Activated effector memory CD4-positive, alpha-beta T cell treated with anti-CD3 and anti-CD28 coated beads, Interleukin-2, amount 50 U/mL, for 16 hours (primary cell): ENCODE measurements around the gene PTAFR.
A peak's percentile ranks its signal among the peaks of the same experiment; 100 is the strongest.

Experiments
- DNase-seq: peaks from one replicate; pipeline ENCODE4 v3.0.0-alpha.2; 2020

The PTAFR gene

DNA sequence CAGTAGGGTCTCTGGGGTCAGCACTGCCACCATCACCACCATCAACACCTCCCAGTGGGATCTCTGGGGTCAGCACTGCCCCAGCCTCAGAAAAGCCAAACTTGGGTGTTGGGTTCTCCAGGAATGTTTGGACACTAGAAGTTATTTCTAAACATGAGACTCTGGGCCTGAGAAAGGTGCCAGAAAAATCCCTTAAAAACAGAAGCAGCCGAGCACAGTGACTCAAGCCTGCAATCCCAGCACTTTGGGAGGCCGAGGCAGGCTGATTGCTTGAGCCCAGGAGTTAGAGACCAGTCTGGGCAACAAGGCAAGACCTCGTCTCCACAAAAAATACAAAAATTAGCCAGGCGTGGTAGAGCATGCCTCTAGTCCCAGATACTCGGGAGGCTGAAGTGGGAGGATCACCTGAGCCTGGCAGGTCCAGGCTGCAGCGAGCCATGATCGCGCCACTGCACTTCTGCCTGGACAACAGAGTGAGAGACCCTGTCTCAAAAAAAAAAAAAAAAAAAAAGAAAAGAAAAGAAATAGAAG is 470 bp downstream of the PTAFR start:
- DNase-seq, result no peak

DNA sequence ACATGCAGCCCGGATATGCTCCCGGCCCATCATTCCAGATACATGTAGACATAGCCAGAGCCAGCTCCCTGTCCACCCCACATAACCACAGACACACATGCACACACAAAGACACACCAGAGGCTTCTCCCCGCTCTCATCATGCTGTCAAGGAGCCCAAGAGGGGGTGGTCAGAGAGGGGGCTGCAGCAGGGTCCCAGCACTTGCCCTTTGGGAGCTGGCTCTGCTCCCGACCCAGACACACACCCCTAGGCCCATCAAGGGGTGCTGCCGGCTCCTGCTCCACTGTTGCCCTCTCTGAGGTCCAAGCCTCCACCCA is 2.6 kb downstream of the PTAFR start:
- no peak for DNase-seq

DNA sequence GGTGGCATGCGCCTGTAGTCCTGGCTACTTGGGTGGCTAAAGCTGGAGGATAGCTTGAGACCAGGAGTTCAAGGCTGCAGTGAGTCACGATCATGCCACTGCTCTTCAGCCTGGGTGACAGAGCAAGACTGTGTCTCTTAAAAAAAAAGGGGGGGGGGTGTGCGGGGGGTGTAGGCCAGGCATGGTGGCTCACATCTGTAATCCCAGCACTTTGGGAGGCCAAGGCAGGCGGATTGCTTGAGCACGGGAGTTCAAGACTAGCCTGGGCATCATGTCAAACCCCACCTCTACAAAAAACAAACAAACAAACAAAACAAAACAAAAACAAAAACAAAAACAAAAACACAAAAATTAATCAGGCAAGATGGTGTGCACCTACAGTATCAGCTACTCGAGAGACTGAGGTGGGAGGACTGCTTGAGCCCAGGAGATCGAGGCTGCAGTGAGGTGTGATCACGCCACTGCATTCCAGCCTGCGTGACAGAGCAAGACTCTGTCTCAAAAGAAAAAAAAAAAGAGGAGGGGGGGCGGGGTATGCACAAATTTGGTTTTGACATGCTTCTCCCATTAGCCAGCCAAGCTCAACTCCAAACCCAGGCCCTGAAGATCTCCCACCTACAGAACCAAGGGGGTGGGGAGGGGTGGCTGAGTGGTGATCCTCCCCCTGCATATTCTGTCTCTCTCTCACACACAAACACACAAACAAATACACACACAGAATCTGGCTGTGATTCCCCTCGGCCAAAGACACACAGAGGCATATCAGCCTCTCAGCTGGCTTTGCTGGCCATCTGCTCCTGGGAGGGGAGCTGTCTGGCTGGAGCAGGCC is 3.1 kb downstream of the PTAFR start:
- no peak for DNase-seq

DNA sequence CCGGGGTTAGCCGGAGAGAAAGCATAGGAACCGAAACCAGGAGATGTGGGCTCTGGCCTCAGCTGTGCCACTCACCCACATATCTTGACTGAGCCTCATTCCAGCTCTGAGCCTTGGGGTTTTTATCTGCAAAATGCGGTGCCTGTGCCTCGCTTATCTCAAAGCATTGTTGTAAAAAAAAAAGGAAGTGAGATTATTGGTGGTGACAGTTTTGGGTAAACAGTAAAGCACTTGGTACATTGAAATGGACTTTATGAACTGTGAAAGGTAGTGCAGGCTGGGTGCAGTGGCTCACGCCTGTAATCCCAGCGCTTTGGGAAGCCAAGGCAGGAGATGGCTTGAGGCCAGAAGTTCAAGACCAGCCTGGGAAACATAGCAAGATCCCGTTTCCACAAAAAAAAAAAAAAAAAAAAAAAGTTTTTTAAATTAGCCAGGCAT is 3.8 kb downstream of the PTAFR start:
- DNase-seq, result peak; percentile 66

DNA sequence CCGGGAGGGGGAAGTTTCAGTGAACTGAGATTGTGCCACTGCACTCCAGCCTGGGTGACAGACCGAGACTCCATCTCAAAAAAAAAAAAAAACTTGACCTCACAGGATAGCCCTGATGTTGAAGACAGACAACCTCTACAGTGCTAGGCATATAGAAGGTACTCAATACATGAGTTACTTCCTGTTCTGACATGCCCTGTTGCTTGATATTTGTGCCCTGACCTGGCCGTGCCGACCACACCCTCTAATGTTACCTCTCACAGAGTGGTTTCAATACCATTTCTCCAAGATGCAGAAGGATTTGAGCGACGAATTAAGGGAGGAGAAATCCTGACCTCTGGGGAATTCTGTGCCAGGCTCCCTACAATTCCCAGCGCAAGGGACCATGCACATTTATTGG is 5.2 kb downstream of the PTAFR start:
- no peak for DNase-seq

DNA sequence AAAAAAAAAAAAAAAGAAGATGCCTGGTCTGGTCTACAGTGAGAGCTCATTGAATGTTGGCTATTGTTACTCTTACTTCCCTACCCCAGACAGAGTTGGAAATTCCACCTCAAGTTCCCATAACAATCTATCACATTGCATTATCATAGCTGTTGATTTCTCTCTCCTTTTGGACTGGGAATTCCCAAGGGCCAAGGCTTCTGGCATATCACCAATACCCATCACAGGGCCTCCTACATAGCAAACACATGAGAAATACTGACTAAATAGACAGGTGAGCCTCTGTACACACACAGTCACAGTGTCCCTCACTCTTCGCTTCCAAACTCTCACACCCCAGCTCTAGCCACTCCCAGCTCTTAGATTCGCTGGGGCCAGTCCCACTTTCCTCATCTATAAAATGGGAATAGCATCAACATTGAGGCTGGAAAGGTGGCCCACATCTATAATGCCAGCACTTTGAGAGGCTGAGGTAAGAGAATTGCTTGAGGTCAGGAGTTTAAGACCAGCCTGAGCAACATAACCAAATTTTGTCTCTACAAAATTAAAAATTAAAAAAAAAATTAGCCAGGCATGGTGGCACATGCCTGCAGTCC is 6.4 kb downstream of the PTAFR start:
- DNase-seq, result no peak

DNA sequence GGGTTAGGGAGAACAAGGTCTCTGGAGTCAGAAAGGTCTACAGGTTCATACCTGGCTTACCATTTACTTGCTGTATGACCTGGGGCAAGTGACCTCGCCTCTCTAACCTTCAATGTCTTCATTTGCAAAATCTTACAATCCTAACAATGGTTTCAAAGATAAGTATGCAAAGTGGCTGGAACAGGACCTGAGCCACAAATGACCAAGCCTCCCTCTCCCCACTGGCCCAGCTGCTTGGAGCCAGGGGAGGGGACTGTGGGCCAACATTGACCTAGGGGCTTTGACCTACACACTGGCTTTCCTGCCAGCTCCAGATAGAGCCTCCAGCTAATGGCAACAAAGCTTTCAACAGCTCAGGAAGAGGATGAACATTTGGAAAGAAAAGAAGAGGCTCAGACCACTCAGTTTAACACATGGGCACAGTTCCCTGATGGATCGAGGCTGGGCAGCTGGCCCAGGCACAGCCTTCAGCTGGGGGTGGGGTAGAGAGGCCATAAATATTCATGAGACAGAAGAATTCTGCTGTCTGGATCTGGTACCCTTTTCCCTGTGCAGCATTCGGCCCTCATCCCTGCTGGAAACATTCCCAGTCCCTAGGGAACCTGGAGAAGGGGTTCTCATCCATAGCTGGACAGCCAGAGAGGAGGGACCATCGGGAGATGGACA is 12.9 kb downstream of the PTAFR start:
- DNase-seq, result no peak

DNA sequence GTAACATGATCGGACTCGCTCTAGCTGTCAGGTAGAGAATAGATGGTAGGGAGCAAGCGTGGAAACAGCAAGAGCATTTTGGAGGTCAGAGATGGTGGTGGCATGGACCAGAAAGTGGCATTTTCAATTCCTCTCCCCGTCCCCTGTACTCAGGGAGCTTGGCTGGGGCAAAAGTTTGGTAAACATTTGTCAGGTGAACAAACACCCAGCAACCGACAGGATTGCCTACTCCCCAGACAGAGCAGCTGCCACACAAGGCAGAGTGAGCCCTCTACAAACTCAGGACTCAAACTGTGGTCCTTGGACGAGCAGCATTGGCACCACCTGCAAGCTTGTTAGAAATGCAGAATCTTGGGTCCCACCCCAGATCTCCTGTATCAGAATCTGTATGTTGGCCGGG is 14.3 kb downstream of the PTAFR start:
- no peak for DNase-seq

DNA sequence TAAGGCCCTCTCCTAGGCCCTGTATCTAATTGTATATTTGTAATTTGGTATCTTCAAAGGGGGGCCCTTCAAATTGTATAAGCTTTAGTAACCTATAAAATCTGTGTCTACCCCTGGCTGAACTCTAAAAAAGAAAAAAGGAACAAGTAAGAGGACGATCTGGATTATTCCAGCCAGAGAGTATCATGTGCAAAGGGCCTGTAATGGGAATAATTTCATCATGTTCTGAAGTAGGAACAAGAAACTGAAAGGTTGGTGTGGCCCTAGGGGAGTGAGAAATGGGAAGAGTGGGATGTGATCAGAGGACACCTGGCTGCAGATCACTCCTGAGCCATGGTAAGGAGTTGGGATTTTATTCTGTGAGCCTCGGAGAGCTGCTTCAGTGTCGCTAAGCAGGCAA is 14.7 kb downstream of the PTAFR start:
- no peak for DNase-seq

DNA sequence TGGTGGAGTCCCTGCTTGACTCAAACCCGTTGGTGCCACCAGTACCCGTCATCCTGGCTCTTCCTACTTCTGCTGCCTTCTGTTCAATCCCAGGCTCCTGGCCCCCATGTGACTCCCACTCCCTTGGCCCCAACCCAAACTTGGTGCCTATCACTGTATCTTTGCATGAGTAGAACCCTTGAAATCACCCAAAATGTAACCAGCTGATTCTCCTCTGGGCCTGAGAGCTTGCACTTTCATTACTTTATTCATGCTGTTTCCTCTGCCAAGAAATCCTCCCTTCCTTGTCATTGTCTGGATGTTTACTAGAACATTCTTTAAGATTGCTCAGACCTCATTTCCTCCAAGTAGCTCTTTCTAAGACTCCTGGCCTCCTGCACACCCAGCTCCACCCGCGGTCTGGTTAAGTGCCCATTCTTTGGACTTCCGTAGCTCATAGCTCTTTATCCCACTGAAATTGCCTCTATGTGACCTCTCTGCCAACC is 15.7 kb downstream of the PTAFR start:
- DNase-seq, result no peak

DNA sequence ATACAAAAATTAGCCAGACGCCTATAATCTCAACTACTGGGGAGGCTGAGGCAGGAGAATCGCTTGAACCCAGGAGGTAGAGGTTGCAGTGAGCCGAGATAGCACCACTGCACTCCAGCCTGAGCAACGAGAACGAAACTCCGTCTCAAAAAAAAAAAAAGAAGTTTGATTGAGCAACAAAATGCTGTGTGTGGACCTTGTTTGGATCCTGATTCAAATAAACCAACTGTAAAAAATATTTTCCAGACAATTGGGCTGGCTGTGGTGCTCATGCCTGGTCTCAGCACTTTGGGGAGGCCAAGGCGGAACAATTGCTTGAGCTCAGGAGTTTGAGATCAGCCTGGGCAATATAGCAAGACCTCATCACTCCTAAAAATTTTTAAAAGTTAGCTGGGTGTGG is 16.8 kb downstream of the PTAFR start:
- no peak for DNase-seq

DNA sequence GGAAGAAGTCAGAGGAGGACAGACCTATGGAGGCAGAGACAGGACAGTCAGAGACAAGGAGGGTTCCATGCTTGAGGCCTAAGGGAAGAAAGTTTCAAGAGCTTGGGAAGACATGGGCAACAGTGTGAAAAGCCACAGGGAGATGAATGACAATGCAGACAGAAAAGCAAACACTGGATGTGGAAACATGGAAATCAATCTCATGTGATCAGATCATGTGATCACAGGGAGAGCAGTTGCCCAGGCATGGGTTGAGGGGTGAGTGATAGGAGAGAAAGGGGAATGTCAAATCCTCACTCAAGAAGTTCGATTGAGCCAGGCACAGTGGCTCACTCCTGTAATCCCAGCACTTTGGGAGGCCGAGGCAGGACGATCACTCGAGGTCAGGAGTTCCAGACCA is 17.2 kb downstream of the PTAFR start:
- DNase-seq, result no peak

DNA sequence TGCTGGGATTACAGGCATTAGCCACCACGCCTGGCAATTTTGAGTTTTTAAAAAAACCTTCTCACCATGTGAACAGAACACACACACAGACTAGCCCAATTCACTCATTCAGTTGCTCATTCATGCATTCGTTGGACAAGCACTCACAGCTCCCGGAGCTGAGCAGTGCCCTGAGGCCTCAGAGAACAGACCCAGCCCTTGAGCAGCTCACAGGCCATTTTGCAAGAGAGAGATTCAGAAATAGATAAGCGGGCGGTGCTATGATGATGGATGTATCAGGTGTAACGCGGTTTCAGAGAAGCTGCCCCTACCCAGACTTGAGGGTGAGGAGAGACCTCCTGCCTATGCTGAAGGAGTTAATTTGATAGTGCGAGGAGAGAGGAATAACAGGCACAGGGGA is 18.6 kb downstream of the PTAFR start:
- DNase-seq, result no peak

DNA sequence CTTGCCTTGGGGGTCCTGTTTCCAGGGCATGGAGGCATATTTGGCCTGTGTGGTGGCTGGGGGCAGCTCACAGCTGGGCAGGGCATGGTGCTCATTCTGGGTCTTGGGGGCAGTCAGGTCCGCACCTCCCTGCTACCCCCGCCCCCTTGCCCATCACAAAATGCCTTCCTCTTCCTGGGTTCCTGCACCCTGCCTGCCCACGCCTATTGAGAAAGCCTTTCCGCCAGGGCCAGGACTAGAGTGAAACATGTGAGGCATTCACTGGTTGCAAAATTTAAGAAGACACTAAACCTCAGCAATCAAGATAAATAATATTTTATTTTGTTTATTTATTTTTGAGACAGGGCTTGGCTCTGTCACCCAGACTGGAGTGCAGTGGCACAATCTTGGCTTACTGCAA is 19.7 kb downstream of the PTAFR start:
- no peak for DNase-seq

DNA sequence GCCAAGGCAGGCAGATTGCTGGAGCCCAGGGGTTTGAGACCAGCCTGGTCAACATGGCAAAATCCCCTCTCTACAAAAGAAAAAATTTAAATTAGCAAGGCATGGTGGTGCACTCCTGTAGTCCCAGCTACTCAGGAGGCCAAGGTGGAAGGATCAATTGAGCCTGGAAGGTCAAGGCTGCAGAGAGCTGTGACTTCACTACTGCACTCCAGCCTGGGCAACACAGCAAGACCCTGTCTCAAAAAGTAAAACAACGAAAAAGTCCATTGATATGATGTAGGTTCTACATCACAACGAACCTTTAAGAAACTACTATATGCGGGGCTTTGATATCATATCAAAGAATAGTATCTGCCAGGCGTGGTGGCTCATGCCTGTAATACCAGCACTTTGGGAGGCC is 20.9 kb downstream of the PTAFR start:
- no peak for DNase-seq

DNA sequence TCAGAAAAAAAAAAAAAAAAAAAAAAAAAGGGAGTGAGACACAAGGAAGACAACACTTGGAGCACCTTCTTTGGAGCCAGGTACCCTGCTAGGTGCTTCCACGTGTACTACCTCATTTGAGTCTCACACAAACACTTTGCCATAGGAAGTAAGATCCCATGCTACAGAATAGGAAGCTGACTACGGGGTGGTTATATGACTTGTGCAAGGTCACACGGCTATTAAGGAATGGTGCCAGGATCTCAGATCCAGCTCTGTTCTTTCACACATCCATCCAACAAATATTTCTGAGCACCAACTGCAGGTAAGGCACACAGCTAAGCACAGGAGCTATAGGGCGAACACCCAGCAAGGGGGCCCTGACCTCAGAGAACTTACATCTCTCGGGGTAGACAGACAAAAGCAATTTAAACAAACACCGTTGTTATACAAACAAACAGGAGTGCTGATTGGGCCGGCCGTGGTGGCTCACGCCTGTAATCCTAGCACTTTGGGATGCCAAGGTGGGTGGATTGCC is 22.4 kb downstream of the PTAFR start:
- DNase-seq, result no peak

DNA sequence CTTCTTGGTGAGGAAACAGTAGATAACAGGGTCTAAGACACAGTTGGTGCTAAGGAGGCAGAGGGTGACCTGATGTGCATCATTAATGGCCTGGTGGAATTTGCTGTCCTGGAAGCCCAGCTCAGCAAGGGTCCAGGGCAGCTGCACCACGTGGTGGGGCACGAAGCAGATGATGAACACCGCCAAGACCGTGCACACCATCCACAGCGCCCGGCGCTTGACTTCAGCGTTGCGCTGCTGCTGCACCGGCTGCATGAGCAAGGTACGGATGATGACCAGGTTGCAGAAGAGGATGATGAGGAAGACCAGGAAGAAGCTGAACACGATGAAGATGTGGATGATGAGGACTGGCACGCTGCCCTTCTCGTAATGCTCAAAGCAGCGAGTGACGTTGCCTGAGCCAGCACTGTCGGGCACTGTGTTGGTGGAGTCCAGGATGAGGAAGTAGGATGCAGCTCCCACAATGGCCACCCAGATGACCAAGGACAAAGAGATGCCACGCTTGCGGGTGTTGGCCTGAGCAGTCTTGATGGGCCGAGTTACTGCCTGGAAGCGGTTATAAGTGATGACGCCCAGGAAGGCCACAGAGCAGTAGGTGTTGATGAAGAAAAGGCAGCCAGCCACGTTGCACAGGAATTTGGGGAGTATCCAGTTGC is 26.2 kb downstream of the PTAFR start:
- DNase-seq, result no peak

DNA sequence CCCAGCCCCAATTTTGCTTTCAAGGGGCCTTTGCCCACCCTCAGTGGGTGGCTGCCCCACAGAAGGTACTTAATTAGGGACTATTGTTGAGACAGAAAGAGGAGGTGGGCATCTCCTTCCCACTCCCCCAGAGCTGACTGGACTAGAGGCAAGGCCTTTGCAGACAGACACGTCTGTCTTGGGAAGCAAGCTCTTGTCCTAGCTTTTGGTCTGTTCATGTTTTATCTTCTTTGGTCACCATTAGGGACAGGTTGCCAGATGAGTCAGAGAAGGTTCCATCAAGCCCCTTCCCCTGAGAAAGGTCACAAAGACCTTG is 27.7 kb downstream of the PTAFR start:
- DNase-seq, result no peak

DNA sequence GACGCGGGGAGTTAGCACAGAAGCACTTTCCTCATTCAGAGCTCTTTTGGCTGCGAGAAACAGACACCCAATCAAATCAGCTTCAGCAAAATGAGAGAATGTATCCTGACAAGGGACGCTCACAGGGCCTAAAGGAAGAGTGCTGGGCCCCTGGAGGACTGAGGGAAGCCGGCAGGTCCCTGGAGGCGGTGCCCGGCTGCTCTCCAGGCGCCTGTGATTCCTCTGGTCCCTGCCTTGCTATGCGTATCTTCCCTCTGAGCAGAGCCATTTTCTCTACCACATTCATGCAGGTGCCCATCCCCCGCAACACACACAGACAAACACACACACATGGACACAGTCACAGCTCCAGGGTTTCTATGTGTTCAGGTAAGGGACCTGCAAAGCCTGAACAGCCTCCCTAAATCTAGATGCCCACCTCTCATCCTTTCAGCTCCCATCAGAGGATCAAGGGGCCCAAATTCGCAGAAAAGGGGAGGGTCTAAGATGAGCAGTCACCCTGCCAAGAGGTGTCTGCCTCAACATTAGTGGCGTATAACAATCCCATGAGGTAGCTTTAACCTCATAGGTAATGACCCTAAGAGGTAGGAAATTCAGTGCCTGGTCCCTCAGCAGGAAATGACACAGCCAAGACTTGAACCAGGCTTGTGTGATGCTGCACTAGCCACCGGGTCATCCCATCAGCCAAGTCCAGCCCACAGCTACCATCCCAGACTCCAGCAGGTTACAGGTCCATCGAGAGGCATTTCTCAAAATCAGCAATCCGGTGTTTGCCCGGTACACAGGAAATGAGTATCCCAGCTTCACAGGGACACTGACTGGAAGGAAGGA is 29.0 kb downstream of the PTAFR start:
- DNase-seq, result no peak

DNA sequence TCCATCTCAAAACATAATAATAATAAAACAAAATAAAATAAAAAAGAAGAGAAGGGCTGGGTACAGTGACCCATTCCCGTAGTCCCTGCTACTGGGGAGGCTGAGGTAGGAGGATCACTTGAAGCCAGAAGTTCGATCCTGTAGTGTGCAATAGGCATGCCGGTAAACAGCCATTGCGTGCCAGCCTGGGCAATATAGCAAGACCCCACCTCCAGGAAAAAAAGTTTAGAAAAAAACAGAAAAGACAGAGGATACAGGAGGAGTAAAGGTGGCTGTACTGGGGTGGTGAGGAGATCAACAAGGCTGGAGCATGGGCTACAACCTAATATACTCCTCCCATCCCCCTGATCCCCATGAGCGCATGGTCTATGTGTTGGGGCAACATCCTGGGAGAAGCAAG is 30.8 kb downstream of the PTAFR start:
- no peak for DNase-seq

DNA sequence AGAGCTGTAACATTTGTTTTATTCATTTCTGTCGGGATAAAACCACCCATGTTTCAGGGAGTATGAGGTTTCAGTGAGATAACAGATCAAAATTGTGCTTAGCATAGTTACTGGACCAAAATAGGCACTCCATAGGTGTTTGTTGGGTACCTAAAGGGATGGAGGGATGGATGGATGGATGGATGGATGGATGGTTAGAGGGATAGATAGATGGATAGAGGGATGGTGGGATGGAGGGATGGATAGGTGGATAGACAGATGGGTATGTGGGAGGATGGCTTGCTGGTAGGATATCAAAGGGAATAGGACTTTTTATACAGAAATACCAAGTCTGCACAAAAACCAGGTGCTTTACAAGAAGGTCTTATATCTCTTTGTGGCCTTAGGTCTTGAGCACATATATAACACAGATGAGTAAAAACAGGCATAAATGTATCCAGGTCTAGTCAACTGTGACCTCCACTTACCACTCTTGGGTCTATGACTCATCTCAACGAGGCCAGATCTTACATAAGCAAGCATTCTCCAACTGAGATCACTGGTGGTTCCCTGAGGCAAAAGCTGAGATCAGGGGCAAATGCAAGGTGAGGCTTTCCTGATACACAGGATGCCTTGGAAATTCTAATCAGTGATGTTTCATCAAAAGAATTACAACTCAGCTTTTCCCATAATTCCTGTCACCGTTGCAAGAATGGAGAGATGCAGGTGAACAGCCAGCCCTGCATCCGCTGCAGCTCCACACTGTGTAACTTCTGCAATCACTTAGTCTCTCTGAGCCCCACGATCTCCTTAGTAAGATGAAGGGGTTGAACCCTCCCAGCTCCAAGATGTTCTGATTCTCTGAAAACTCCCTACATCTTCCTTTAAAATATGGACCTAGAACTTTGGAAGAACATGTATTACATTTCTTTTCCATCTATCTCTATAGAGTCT is 32.0 kb downstream of the PTAFR start:
- no peak for DNase-seq
